Gastrocnemius medialis (tissue), 4 donors: ENCODE data around the gene P2RX1. TPM values are rescaled to one million over a fixed set of nuclear protein-coding genes. Genes with fewer than 3 reads are reported as not detected.

ENCODE experiments used
- ATAC-seq, 2 donors: fragments of 150-250 bp; one replicate each; pipeline ENCODE4 v1.9.1; 2016
- DNase-seq, 2 donors: peaks; one replicate each; pipeline ENCODE4 v3.0.0-alpha.2; 2019
- H3K27ac ChIP-seq, 4 donors: fragments of 200-600 bp; sonication (generic); 1 replicate in 1 of 4; 2 replicates in 3 of 4; pipeline ENCODE4 v1.5.1; 2016 to 2018; ENCODE audit warnings: mild to moderate bottlenecking in 2 of 4, moderate library complexity in 1 of 4
- H3K27me3 ChIP-seq, 3 donors: fragments of 200-600 bp; sonication (generic) in 2 of 3; 1 replicate in 1 of 3; 2 replicates in 2 of 3; pipeline versions ENCODE4 v1.5.1 to v1.6.0; 2016 to 2019; ENCODE audit warnings: mild to moderate bottlenecking in 1 of 3, moderate library complexity in 1 of 3
- H3K36me3 ChIP-seq, 2 donors: fragments of 200-600 bp; sonication (generic) in 1 of 2; one replicate each; pipeline ENCODE4 v1.5.1; 2017 to 2018
- H3K4me1 ChIP-seq, 2 donors: fragments of 200-600 bp; sonication (generic) in 1 of 2; one replicate each; pipeline ENCODE4 v1.5.1; 2016 to 2017; ENCODE audit warnings: mild to moderate bottlenecking in 2 of 2
- H3K4me3 ChIP-seq, 4 donors: fragments of 200-600 bp; sonication (generic) in 3 of 4; 1 replicate in 1 of 4; 2 replicates in 3 of 4; pipeline ENCODE4 v1.5.1; 2016 to 2019; ENCODE audit warnings: mild to moderate bottlenecking in 2 of 4
- H3K9me3 ChIP-seq, 3 donors: fragments of 200-600 bp; sonication (generic) in 2 of 3; 1 replicate in 1 of 3; 2 replicates in 2 of 3; pipeline ENCODE4 v1.5.1; 2016 to 2019
- POLR2A ChIP-seq, 2 donors: fragments of 450-650 bp; IDR thresholded peaks; one replicate each; pipeline ENCODE4 v1.6.1; 2017; ENCODE audit warnings: antibody characterized with exemption in 2 of 2, mild to moderate bottlenecking in 2 of 2, moderate library complexity in 2 of 2
- in situ Hi-C, 4 donors: fragments of 200-750 bp; cut with MboI; loops; one replicate each; pipeline versions ENCODE4 v1.15.0 to v1.8.0; 2017; ENCODE audit warnings: low sequenced_read_pairs in 4 of 4
- intact Hi-C: fragments of 100-400 bp; cut with DNase I; formaldehyde crosslinking; loops from one replicate; pipeline ENCODE4 v1.15.1; 2023; ENCODE audit warnings: low total_unique reads
- total RNA-seq, 4 donors: library from RNA; depleted of rRNA; stranded (reverse); fragments of >200 nt; gene quantifications; one replicate each; pipeline versions ENCODE4 v1.1.0 to v1.2.3, GENCODE V29; 2016
- TF ChIP-seq, protein P1 (sequence below), 5 experiments: fragments of 450-650 bp in 3 of 5; fragments of 200-600 bp in 2 of 5; sonication (generic) in 2 of 5; IDR thresholded peaks in 4 of 5; conservative IDR thresholded peaks in 1 of 5; 1 replicate in 4 of 5; 2 replicates in 1 of 5; pipeline ENCODE4 v1.5.1; 2016 to 2019; ENCODE audit warnings: antibody characterized with exemption in 5 of 5, mild to moderate bottlenecking in 3 of 5, moderate library complexity in 3 of 5

P2RX1 gene
- total RNA-seq, 4 donors from 2014 or later: 0.25 to 0.59 (median 0.38) TPM; not detected in 1

DNA sequence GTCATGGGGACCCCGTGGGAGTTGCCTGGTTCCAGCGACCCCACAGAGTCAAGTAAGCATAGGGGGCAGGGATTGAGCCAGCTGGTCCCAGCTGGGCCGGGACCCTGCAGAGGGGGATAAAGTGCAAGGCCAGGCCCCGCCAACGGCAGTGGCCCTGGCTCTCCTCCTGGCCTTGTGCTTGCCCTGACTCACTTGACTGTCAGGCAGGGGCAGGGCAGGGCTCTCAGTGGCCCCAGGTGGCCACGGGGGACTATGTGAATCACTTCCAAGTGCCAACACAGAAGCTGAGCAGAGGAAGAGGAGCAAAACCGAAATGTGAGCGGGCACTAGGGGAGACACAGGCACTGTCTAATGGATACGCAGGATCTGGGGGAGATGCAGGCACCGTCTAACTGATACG lies 48.7 kb downstream of the P2RX1 start:
- in situ Hi-C loops (loop anchor here in 1 of 4 donors (10.0 kb wide), 1 partner anchor 47 kb away; the partner anchor contains the start of gene P2RX1), intact Hi-C loops (no loop called here)
- no peaks in the 10 kb centered on the region for H3K27me3 ChIP-seq
- no peaks in the 10 kb centered on the region for H3K4me1 ChIP-seq
- TF ChIP-seq POLR2A (IDR thresholded peaks at IDR 0.05): no peak
- TF ChIP-seq, protein P1, sequence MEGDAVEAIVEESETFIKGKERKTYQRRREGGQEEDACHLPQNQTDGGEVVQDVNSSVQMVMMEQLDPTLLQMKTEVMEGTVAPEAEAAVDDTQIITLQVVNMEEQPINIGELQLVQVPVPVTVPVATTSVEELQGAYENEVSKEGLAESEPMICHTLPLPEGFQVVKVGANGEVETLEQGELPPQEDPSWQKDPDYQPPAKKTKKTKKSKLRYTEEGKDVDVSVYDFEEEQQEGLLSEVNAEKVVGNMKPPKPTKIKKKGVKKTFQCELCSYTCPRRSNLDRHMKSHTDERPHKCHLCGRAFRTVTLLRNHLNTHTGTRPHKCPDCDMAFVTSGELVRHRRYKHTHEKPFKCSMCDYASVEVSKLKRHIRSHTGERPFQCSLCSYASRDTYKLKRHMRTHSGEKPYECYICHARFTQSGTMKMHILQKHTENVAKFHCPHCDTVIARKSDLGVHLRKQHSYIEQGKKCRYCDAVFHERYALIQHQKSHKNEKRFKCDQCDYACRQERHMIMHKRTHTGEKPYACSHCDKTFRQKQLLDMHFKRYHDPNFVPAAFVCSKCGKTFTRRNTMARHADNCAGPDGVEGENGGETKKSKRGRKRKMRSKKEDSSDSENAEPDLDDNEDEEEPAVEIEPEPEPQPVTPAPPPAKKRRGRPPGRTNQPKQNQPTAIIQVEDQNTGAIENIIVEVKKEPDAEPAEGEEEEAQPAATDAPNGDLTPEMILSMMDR (IDR thresholded peaks at IDR 0.05 in 4 of 5, conservative IDR thresholded peaks at IDR 0.05 in 1 of 5): no peak
- H3K9me3 ChIP-seq: no peaks in the 10 kb centered on the region
- no peak overlapping the region for H3K27ac ChIP-seq
- DNase-seq (no peak), ATAC-seq (no peak)
- H3K36me3 ChIP-seq: no peaks in the 10 kb centered on the region
- H3K4me3 ChIP-seq: no peak overlapping the region

DNA sequence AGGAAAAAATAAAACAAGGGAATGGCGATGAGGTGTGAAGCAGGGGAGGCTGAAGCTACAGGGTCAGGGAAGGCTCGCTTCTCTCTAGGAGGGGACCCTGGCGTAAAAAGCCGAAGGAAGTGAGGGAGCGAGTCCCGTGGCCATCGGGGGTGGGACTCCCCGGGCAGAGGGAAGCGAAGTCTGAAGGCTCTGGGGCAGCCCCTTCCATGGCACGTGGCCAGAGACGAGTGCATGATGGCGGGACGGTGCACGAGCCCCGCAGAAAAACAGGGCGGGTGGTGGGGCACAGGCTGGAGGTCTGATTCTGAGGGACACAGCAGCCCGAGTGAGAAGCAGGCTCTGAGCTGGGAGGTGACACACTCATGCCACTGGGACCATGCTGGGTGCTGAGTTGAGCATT lies 49.2 kb downstream of the P2RX1 start:
- no peak for ATAC-seq
- Histone ChIP-seq H3K4me1 (no peaks in the 10 kb centered on the region), H3K4me3 (no peak overlapping the region), H3K27ac (no peak overlapping the region), H3K9me3 (no peaks in the 10 kb centered on the region), H3K36me3 (no peaks in the 10 kb centered on the region), H3K27me3 (no peaks in the 10 kb centered on the region)
- no peak for DNase-seq
- in situ Hi-C loops: loop anchor here in 1 of 4 donors (10.0 kb wide), 1 partner anchor 48 kb away; the partner anchor contains the start of gene P2RX1
- TF ChIP-seq POLR2A (IDR thresholded peaks at IDR 0.05): no peak
- TF ChIP-seq, protein P1 (IDR thresholded peaks at IDR 0.05 in 4 of 5, conservative IDR thresholded peaks at IDR 0.05 in 1 of 5): no peak
- intact Hi-C loops: no loop called here

DNA sequence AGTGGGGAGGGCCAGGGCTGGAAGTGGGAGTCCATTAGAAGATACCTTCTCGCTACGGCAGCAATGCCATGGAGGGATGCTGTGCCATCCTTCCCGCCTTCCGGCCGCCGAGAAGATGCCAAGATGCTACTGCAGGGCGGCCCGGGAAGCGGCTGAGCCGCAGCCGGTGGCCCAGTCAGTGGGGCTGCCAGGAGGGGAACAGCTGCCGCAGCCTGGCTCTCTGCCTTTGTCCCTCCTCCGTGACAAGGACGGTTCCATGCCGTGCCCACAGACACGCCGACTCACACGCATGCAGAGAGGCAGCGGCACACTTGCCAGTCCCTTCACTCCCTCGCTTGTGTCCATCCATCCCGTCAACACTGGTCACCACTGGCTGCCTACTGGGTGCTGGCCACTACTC lies 50.0 kb downstream of the P2RX1 start:
- DNase-seq: no peak
- TF ChIP-seq, protein P1 (IDR thresholded peaks at IDR 0.05 in 4 of 5, conservative IDR thresholded peaks at IDR 0.05 in 1 of 5): no peak
- TF ChIP-seq POLR2A (IDR thresholded peaks at IDR 0.05): no peak
- Histone ChIP-seq H3K27ac (no peak overlapping the region), H3K27me3 (no peaks in the 10 kb centered on the region), H3K4me1 (no peaks in the 10 kb centered on the region), H3K4me3 (no peak overlapping the region), H3K36me3 (no peaks in the 10 kb centered on the region), H3K9me3 (no peaks in the 10 kb centered on the region)
- intact Hi-C loops: no loop called here
- in situ Hi-C loops: loop anchor here in 1 of 4 donors (10.0 kb wide), 1 partner anchor 49 kb away; the partner anchor contains the start of gene P2RX1
- no peak for ATAC-seq

DNA sequence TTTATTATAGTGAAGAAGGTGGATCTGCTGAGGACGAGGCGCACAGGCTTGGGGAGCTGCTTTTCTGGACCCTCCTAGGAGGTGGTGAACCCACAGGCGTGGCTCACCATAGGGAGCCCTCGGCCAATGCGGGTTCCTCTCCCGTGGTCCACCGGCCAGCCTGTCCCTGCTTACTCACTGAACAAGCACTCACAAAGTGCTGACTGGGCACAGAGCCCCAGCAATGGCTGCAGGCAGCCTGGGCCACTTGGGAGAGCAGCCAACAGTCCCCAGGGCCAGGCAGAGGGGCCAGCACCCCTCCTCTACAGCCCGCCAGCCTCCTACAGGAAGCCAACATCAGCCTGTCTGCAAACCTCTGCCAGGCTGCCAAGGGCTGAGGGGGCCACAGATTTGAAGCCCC lies 51.1 kb downstream of the P2RX1 start:
- ATAC-seq (no peak), DNase-seq (no peak)
- no peak overlapping the region for H3K27ac ChIP-seq
- no peaks in the 10 kb centered on the region for H3K27me3 ChIP-seq
- no peaks in the 10 kb centered on the region for H3K9me3 ChIP-seq
- H3K4me3 ChIP-seq: no peak overlapping the region
- no peaks in the 10 kb centered on the region for H3K4me1 ChIP-seq
- in situ Hi-C loops: loop anchor here in 1 of 4 donors (10.0 kb wide), 1 partner anchor 50 kb away; the partner anchor contains the start of gene P2RX1
- intact Hi-C loops: no loop called here
- no peak for TF ChIP-seq POLR2A (IDR thresholded peaks at IDR 0.05)
- TF ChIP-seq, protein P1 (IDR thresholded peaks at IDR 0.05 in 4 of 5, conservative IDR thresholded peaks at IDR 0.05 in 1 of 5): no peak
- H3K36me3 ChIP-seq: no peaks in the 10 kb centered on the region

DNA sequence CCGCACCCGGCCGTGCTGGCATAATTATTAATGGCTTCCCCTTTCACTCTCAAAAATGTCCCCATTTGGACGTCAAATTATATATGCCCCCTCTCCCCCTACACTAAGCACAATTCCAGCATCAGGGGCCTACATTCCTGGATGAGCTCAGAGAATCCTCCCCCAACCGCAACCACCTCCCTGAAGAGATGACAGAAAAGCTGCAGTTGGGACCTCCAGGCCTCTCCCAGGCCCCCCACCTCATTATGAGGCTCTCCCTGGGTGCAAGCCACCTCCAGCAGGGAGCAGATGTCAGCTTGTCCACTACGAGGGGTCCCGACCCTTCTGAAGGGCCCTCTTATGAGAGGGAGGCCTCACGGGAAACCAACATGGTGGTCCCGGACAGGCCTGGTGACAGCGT lies 51.7 kb downstream of the P2RX1 start:
- no peak overlapping the region for H3K27ac ChIP-seq
- intact Hi-C loops: no loop called here
- ATAC-seq: no peak
- no peaks in the 10 kb centered on the region for H3K27me3 ChIP-seq
- H3K4me1 ChIP-seq: no peaks in the 10 kb centered on the region
- in situ Hi-C loops: loop anchor here in 1 of 4 donors (10.0 kb wide), 1 partner anchor 50 kb away; the partner anchor contains the start of gene P2RX1
- no peaks in the 10 kb centered on the region for H3K9me3 ChIP-seq
- no peaks in the 10 kb centered on the region for H3K36me3 ChIP-seq
- no peak overlapping the region for H3K4me3 ChIP-seq
- no peak for TF ChIP-seq POLR2A (IDR thresholded peaks at IDR 0.05)
- TF ChIP-seq, protein P1 (IDR thresholded peaks at IDR 0.05 in 4 of 5, conservative IDR thresholded peaks at IDR 0.05 in 1 of 5): no peak
- DNase-seq: no peak
